Liver (tissue), 9 donors: ENCODE data around the gene PGGT1B. TPM values are rescaled to one million over a fixed set of nuclear protein-coding genes. Genes with fewer than 3 reads are reported as not detected.

ENCODE experiments used
- DNase-seq: peaks from one replicate; pipeline ENCODE4 v3.0.0-alpha.2; 2017; ENCODE audit warnings: low spot score
- H3K27ac ChIP-seq, 2 donors: one replicate each; pipeline ENCODE4 v1.7.0; 2013; ENCODE audit warnings: inconsistent platforms in 2 of 2, low read length in 2 of 2, control low read depth in 1 of 2, low read depth in 1 of 2, mild to moderate bottlenecking in 1 of 2
- H3K27me3 ChIP-seq, 4 donors: one replicate each; pipeline versions ENCODE4 v1.6.1 to v1.7.0; 2013; ENCODE audit warnings: low read length in 3 of 4, inconsistent platforms in 1 of 4, mild to moderate bottlenecking in 1 of 4, moderate library complexity in 1 of 4; ENCODE audit not compliant: control insufficient read depth in 4 of 4, insufficient read depth in 4 of 4
- H3K36me3 ChIP-seq, 4 donors: one replicate each; pipeline versions ENCODE4 v1.6.1 to v1.7.0; 2013; ENCODE audit warnings: low read length in 3 of 4, mild to moderate bottlenecking in 3 of 4, low read depth in 1 of 4, moderate library complexity in 1 of 4; ENCODE audit not compliant: control insufficient read depth in 4 of 4, insufficient read depth in 3 of 4
- H3K4me1 ChIP-seq, 4 donors: one replicate each; pipeline versions ENCODE4 v1.6.1 to v1.7.0; 2013; ENCODE audit warnings: low read length in 3 of 4, mild to moderate bottlenecking in 3 of 4, moderate library complexity in 1 of 4; ENCODE audit not compliant: control insufficient read depth in 4 of 4, insufficient read depth in 4 of 4
- H3K4me3 ChIP-seq, 3 donors: one replicate each; pipeline versions ENCODE4 v1.6.1 to v1.7.0; 2013; ENCODE audit warnings: low read length in 3 of 3, control low read depth in 1 of 3, low read depth in 1 of 3, mild to moderate bottlenecking in 1 of 3
- H3K9ac ChIP-seq, 2 donors: one replicate each; pipeline ENCODE4 v1.7.0; 2013; ENCODE audit warnings: low read length in 2 of 2, mild to moderate bottlenecking in 2 of 2, moderate library complexity in 2 of 2, control low read depth in 1 of 2, low read depth in 1 of 2
- H3K9me3 ChIP-seq, 4 donors: one replicate each; pipeline versions ENCODE4 v1.6.1 to v1.7.0; 2013; ENCODE audit warnings: low read length in 3 of 4; ENCODE audit not compliant: control insufficient read depth in 4 of 4
- ATF3 ChIP-seq: IDR thresholded peaks from 2 replicates; pipeline ENCODE4 v1.6.1; 2016; ENCODE audit warnings: antibody characterized with exemption
- CTCF ChIP-seq: fragments of 150-350 bp; IDR thresholded peaks from 2 replicates; pipeline ENCODE4 v1.5.1; 2017; ENCODE audit warnings: improper control_type of control experiment, low read depth, low read length; ENCODE audit not compliant: missing input control
- EGR1 ChIP-seq, 2 donors: IDR thresholded peaks; 2 replicates each; pipeline ENCODE4 v1.6.1; 2016 to 2018; ENCODE audit warnings: antibody characterized with exemption in 2 of 2, low read depth in 2 of 2
- FOXA1 ChIP-seq: IDR thresholded peaks from 2 replicates; pipeline ENCODE4 v1.6.1; 2016; ENCODE audit warnings: antibody characterized with exemption
- FOXA2 ChIP-seq: IDR thresholded peaks from 2 replicates; pipeline ENCODE4 v1.6.1; 2016; ENCODE audit warnings: antibody characterized with exemption
- GABPA ChIP-seq, 2 donors: IDR thresholded peaks in 1 of 2; conservative IDR thresholded peaks in 1 of 2; 2 replicates each; pipeline ENCODE4 v1.6.1; 2016; ENCODE audit warnings: antibody characterized with exemption in 2 of 2, mild to moderate bottlenecking in 1 of 2, moderate library complexity in 1 of 2
- HNF4A ChIP-seq, 2 donors: conservative IDR thresholded peaks; 2 replicates each; pipeline ENCODE4 v1.6.1; 2016; ENCODE audit warnings: antibody characterized with exemption in 2 of 2, mild to moderate bottlenecking in 2 of 2
- HNF4G ChIP-seq: IDR thresholded peaks from 2 replicates; pipeline ENCODE4 v1.6.1; 2016; ENCODE audit warnings: antibody characterized with exemption
- JUND ChIP-seq, 2 donors: IDR thresholded peaks; 2 replicates each; pipeline ENCODE4 v1.6.1; 2016; ENCODE audit warnings: antibody characterized with exemption in 2 of 2
- MAX ChIP-seq: IDR thresholded peaks from 2 replicates; pipeline ENCODE4 v1.6.1; 2016; ENCODE audit warnings: antibody characterized with exemption
- NR2F2 ChIP-seq: IDR thresholded peaks from 2 replicates; pipeline ENCODE4 v1.6.1; 2016; ENCODE audit warnings: antibody characterized with exemption
- RAD21 ChIP-seq, 2 donors: IDR thresholded peaks; 2 replicates each; pipeline ENCODE4 v1.6.1; 2016; ENCODE audit warnings: antibody characterized with exemption in 2 of 2, mild to moderate bottlenecking in 2 of 2
- REST ChIP-seq: IDR thresholded peaks from 2 replicates; pipeline ENCODE4 v1.6.1; 2016; ENCODE audit warnings: antibody characterized with exemption, mild to moderate bottlenecking
- RXRA ChIP-seq, 2 donors: IDR thresholded peaks; 2 replicates each; pipeline ENCODE4 v1.6.1; 2017 to 2018; ENCODE audit warnings: antibody characterized with exemption in 2 of 2, mild to moderate bottlenecking in 1 of 2
- SP1 ChIP-seq: IDR thresholded peaks from 2 replicates; pipeline ENCODE4 v1.6.1; 2018; ENCODE audit warnings: antibody characterized with exemption, mild to moderate bottlenecking
- TAF1 ChIP-seq: conservative IDR thresholded peaks from 2 replicates; pipeline ENCODE4 v1.6.1; 2016; ENCODE audit warnings: antibody characterized with exemption, mild to moderate bottlenecking
- YY1 ChIP-seq: IDR thresholded peaks from 2 replicates; pipeline ENCODE4 v1.6.1; 2016; ENCODE audit warnings: antibody characterized with exemption, mild to moderate bottlenecking
- ZBTB33 ChIP-seq: IDR thresholded peaks from 2 replicates; pipeline ENCODE4 v1.6.1; 2016; ENCODE audit warnings: antibody characterized with exemption
- WGBS: extraction: QIAGEN DNeasy Blood & Tissue Kit; methylation state at CpG from one replicate; pipeline ENCODE4 v1.1.7; 2013; 5-methylcytosine and 5-hydroxymethylcytosine counted together
- polyA plus RNA-seq, 2 donors: library from polyadenylated mRNA; stranded (reverse) in 1 of 2; unstranded in 1 of 2; fragments of 200-250 nt in 1 of 2; fragments of >200 nt in 1 of 2; fragmentation: Nextera tagmentation in 1 of 2; extraction: Ambion mirVana in 1 of 2; gene quantifications; one replicate each; pipeline versions ENCODE4 v1.2.1 to v1.2.3, GENCODE V29; 2013 to 2015
- total RNA-seq, 2 donors: library from RNA; depleted of rRNA; stranded (reverse); fragments of >200 nt; gene quantifications; one replicate each; pipeline ENCODE4 v1.2.3, GENCODE V29; 2014
- donor health status: healthy.
- donor health status: healthy.
- donor health status: healthy.
- donor health status: healthy.
- donor health status: healthy.

The PGGT1B gene
- total and polyA plus RNA-seq, 4 donors = 4.9 to 15.7 (median 5.6) TPM

DNA sequence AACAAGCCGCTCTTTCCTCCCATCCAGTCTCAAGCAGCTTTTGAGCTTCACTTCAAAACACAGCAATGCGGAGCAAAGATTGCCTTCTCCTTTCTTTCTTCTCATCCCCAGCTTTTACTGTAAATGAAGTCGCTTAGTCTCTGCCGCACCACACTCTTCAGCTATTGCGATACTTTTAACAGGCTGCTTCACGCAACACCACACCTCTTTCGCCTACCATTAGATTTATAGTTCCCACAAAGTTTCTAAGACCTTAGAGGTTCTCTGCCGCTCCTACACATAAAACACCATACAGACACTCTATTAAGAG is 711 bp downstream of the PGGT1B start:
- H3K4me3 ChIP-seq = peak overlapping the region; percentile 64 to 95 (median 78)
- DNase-seq = no peak
- no peaks in the 10 kb centered on the region for H3K36me3 ChIP-seq
- peaks cover 4 to 27% (median 15%) of the 10 kb centered on the region in 4 donors for H3K4me1 ChIP-seq
- H3K9me3 ChIP-seq = peaks cover 0 to 2% (median 0%) of the 10 kb centered on the region in 4 donors
- WGBS = 4% methylated on average over 8 of the region's 8 CpGs
- no peaks in the 10 kb centered on the region for H3K27me3 ChIP-seq
- peak overlapping the region in 1 of 2 donors; percentile 81 for H3K27ac ChIP-seq
- H3K9ac ChIP-seq = peak overlapping the region; percentile 77 to 85
- TF ChIP-seq REST (no peak), GABPA (IDR thresholded peaks at IDR 0.05 in 1 of 2, conservative IDR thresholded peaks at IDR 0.05 in 1 of 2) (no peak), HNF4A (conservative IDR thresholded peaks at IDR 0.05) (no peak), FOXA2 (no peak), TAF1 (no peak), EGR1 (IDR thresholded peaks at IDR 0.05; ENCODE audit: low read depth in 2 of 2) (no peak), SP1 (no peak), ZBTB33 (no peak), JUND (IDR thresholded peaks at IDR 0.05) (no peak), YY1 (no peak), RAD21 (IDR thresholded peaks at IDR 0.05) (no peak), HNF4G (no peak), FOXA1 (no peak), CTCF (no peak), RXRA (IDR thresholded peaks at IDR 0.05) (no peak), NR2F2 (no peak), MAX (no peak), ATF3 (no peak)
